ENCODE measurements around the gene WWC2. TPM values are rescaled to one million over a fixed set of nuclear protein-coding genes. Genes with fewer than 3 reads are reported as not detected.

Gene WWC2
- total RNA-seq, 6 experiments from 2014 or later: 86.3 to 114 (median 95.2) TPM

- no peak overlapping the region for H3K27ac Mint-ChIP-seq
- H3K36me3 Mint-ChIP-seq (ENCODE audit: low read depth): peaks cover 8% of the 10 kb centered on the region
- peaks cover 37% of the 10 kb centered on the region for H3K4me1 Mint-ChIP-seq (ENCODE audit: low read depth)
- DNase-seq: no peak
- peaks cover 5% of the 10 kb centered on the region for H3K27me3 Mint-ChIP-seq (ENCODE audit: insufficient read depth)
- H3K4me3 Mint-ChIP-seq: no peak overlapping the region
- no peaks in the 10 kb centered on the region; the same call in 1 of the 2 replicates for H3K9me3 Mint-ChIP-seq
- no peak for TF ChIP-seq CTCF (IDR thresholded peaks at IDR 0.05)
Observed at GRCh38 chr4:183345261-183345660, 246.2 kb downstream of the WWC2 start.

- H3K4me3 Mint-ChIP-seq: no peak overlapping the region
- H3K36me3 Mint-ChIP-seq (ENCODE audit: low read depth): peaks cover 15% of the 10 kb centered on the region
- DNase-seq: no peak
- peaks cover 44% of the 10 kb centered on the region for H3K4me1 Mint-ChIP-seq (ENCODE audit: low read depth)
- no peaks in the 10 kb centered on the region; the same call in 1 of the 2 replicates for H3K9me3 Mint-ChIP-seq
- no peak for TF ChIP-seq CTCF (IDR thresholded peaks at IDR 0.05)
- H3K27me3 Mint-ChIP-seq (ENCODE audit: insufficient read depth): peaks cover 6% of the 10 kb centered on the region
- H3K27ac Mint-ChIP-seq: peak overlapping the region; percentile 82
Observed at GRCh38 chr4:183347146-183347545, 248.1 kb downstream of the WWC2 start.

- Mint-ChIP-seq H3K27me3 (ENCODE audit: insufficient read depth) (peaks cover 8% of the 10 kb centered on the region), H3K27ac (peak overlapping the region; percentile 82), H3K4me3 (no peak overlapping the region), H3K4me1 (ENCODE audit: low read depth) (peaks cover 44% of the 10 kb centered on the region), H3K9me3 (no peaks in the 10 kb centered on the region; the same call in 1 of the 2 replicates), H3K36me3 (ENCODE audit: low read depth) (peaks cover 15% of the 10 kb centered on the region)
- DNase-seq: peak; percentile 29
- TF ChIP-seq CTCF (IDR thresholded peaks at IDR 0.05): no peak
Observed at GRCh38 chr4:183347566-183347965, 248.5 kb downstream of the WWC2 start.

GRCh38 chr4:183348136-183348535, 249.1 kb downstream of the WWC2 start:
- Mint-ChIP-seq H3K27me3 (ENCODE audit: insufficient read depth) (peaks cover 8% of the 10 kb centered on the region), H3K4me3 (no peak overlapping the region), H3K4me1 (ENCODE audit: low read depth) (peaks cover 44% of the 10 kb centered on the region), H3K9me3 (no peaks in the 10 kb centered on the region; the same call in 1 of the 2 replicates), H3K36me3 (ENCODE audit: low read depth) (peaks cover 15% of the 10 kb centered on the region), H3K27ac (peak overlapping the region; percentile 85)
- DNase-seq: no peak
- TF ChIP-seq CTCF (IDR thresholded peaks at IDR 0.05): no peak

GRCh38 chr4:183348706-183349659, 249.9 kb downstream of the WWC2 start:
- Mint-ChIP-seq H3K9me3 (no peaks in the 10 kb centered on the region; the same call in 1 of the 2 replicates), H3K36me3 (ENCODE audit: low read depth) (peaks cover 15% of the 10 kb centered on the region), H3K27me3 (ENCODE audit: insufficient read depth) (peaks cover 7% of the 10 kb centered on the region), H3K4me3 (peak overlapping the region; percentile 85), H3K27ac (peak overlapping the region; percentile 85), H3K4me1 (ENCODE audit: low read depth) (peaks cover 44% of the 10 kb centered on the region)
- no peak for TF ChIP-seq CTCF (IDR thresholded peaks at IDR 0.05)
- DNase-seq: peak; percentile 99

Data from HFFc6 (cell line).